ENCODE measurements around the gene MAPK7.

Gene MAPK7

DNA sequence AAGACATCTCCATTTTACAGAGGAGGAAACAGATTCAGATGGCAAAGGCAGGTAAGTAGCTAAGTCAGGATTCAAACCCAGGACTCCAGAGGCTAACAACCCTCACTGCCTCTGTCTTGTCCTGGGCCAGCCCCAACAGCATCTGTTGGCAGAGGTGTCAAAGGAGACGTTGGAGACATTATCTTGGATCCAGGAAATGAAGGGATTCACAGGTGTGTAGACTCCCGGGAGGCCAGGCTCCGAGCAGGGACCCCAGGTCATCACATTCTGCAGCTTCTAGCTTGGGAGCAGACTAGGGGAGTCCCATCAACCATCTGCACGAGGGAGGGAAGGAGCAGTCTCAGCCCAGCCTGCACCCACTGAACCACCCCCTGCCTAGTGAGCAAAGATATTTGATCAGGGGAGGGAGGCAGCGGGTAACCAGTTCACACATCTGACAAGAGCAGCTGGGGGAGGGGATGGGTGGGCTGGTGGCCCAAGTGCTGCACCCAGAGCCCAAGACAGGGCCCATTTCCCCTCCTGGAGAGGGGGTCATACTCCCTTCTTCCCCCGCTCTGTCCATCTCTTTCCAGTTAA, 14.8 kb upstream of the MAPK7 start:
- DNase-seq (ENCODE audit: low read depth): no peak

DNA sequence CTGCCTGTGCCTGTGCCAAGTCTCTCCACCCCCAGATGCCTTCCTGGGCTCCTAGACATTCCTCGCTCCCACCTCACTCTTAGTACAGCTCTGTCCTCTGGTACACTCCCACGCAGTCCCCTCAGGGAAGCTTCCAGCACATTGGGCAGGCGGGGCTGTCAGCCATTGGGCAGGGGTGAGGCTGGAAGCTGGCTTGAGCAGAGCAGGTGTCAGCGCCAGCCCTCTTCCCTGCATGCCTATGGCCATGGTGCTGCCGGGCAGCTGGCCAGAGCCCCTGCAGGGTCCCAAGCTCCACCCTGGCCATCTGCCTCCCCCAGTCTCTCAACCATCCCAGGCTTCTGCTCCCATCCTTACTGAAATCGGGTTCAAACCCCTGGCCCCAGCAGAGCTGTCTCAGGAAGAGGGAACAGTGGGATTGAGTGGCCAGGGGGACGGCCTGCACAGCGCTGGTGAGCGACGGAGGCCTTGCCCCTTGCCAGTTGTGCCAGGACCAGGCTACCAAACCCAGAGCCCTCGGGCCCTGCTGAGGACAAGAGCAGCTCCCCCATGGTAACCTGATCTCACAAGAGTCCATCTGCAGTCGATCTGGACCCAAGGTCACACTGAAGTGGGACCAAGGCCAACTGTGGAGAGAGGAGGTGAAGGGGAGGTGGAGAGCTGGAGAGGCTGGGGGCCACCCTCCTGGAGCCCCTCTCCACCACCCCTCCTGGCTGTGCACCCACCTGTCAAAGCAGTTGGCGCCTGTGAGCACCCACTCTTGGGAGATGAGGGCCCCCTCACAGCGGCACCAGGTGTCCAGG, 13.4 kb upstream of the MAPK7 start:
- no peak for DNase-seq (ENCODE audit: low read depth)

DNA sequence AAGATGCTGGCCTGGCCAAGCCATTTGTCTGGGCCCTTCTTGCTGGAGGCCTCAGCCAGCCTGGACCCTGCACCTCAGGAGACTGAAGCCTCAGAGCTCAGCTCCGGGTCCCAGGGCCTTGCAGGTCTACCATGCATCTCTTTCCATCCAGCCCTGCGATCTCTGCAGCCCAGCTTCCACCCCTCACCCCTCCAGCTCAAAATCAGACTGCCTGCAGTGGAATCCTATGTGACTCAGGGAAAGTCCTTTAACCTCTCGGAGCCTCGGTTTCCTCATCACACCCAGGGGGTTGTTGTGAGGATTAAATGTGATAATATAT, 12.8 kb upstream of the MAPK7 start:
- no peak for DNase-seq (ENCODE audit: low read depth)

DNA sequence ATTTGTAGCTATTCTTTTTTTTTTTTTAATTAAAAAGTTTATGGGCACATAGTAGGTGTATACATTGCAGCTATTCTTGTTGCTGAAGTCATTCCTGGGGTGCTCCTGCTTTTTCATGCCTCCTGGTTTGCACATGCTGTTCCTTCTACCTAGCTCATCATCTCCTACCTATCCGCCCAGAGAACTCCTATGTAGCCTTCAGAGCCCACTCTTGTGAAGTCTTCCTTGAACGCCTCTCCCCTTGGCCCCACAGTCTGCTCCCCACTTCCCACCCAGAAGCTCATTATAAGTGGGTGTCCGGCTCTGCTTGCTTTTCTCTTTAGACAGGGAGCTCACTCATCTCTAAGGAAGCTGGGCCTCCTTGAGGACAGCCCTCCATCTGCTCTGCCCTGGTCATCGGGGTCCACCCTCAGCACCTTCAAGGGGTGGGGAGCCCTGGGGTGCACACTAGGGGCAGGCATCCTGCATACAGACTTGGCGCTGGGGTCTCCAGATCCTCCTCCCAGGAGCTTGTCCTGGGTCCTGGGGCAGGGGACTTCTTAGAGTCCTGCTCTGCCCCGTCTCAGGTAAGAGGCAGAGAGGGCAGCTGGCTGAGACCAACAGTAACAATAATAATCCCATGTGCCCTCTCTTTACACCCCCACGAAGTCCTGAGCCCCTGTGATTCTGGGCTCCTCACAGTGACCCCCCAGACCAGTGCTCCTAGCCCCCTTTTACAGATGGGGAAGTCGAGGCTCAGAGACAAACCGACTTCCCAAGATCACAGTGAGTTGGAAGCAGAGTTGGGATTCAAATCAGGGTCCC, 12.3 kb upstream of the MAPK7 start:
- no peak for DNase-seq (ENCODE audit: low read depth)

DNA sequence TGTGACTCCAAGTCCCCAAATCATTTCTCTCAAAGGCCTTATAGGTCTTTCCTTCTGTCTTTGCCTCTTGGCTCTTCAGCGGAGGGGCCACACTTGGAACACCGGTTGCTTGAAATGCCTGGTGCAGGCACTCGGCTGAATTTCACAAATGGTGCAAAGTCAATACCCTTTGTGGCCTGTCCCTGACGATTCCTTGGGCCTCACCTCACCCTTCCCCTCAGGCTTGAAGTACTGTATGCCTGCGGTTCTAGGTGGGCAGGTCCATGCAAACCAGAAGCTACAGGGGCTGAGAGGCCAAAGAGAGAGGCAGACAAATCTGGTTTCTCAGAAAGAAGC, 11.7 kb upstream of the MAPK7 start:
- DNase-seq (ENCODE audit: low read depth): no peak

DNA sequence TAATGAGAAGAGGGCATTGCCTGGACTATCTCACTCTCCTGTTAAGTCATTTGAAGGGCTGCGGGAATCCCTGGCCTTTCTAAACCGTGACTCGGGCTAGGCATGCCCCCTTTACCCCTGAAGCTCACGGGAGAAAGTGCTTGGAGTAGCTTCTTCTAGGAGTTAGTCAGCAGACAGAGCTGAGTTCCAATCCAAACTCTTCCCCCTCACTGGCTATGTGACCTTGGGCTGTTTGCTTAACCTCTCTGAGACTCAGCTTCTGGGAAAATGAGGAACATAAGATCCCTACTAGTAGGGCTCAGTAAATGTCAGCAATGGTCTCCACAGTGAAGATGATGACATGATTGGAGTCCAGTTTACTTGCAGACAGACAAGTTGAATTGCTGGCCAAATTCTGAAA, 10.1 kb upstream of the MAPK7 start:
- DNase-seq (ENCODE audit: low read depth): no peak

DNA sequence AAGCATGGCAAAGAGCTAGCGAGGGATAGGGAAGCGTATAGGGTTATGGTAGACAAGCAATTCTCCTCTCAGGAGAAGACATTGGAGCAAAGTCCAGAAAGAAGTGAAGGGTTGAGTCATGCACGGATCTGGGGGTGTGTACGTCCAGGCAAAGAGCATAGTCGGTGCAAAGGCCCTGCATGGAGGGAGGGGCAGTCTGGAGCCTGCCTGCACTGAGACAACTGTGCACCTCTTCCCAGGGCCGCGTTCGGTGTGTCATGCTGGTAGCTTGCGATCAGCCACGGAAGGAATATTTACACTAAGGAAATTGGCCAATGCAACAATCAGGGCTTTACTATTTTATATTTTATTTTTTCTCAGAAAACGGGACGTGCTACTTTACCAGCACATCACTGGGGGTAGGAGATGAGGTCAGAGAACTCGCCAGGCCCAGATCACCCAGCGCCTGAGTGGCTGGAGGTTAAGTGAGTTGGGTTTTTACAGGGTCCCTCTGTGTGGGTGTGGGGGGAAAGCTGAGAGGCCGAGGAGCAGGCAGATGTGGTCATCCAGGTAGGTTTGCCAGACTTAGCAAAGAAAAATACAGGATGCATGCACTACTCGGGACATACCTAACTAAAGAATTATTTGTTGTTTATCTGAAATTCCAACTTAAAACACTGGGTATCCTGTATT, 9.1 kb upstream of the MAPK7 start:
- no peak for DNase-seq (ENCODE audit: low read depth)

DNA sequence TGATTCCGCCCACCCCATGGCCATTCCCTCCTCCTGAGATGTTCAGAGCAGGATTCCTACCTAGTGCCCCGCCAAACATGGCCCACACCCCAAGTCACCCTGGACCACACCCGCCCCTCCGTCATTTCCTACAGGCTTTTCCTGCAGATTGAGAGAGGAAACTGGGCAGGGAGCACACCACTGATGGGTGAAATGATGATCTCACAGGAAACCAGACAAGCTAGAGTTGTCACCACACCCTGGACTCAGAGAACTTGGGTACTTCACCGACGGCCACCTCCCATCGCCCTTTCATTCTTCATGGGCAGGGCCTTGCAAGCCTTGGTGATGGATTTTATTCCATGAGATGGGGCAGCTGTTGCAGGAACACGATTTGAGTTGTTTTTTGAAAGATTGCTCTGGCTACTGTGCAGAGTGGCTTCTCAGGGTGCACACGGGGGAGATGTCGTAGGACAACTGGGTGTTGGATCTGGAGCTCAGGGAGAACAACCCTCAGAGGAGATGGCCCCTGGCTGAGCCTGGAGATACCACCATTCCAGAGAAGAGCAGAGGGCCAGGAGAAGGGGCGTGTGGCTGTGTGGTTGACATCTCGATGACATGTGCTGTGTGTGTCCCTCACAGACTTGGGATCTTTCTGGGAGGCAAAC, 8.3 kb upstream of the MAPK7 start:
- DNase-seq (ENCODE audit: low read depth): no peak

DNA sequence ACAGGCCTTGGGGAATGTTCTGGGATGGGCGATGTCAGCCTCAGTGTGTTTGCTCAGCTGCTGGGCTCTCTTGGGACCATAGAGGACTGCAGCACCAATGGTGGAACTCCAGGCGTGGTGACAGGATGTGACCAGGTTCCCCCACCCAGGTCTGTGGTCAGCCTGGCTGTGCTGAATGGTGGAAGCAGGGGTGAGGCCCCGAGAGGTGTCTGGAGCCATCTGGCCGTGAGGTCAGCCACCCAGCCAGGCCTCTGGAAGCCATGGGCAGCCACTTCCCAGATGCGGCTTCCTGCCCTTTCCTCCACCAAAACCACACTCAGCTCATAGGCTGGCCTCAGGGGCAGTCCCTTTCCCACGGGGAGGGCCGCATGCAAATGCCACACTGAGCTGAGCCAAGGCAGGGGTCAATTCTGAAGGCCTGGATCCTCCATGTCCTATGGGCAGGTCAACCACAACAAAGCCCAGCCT, 7.8 kb upstream of the MAPK7 start:
- DNase-seq (ENCODE audit: low read depth): peak; percentile 74

DNA sequence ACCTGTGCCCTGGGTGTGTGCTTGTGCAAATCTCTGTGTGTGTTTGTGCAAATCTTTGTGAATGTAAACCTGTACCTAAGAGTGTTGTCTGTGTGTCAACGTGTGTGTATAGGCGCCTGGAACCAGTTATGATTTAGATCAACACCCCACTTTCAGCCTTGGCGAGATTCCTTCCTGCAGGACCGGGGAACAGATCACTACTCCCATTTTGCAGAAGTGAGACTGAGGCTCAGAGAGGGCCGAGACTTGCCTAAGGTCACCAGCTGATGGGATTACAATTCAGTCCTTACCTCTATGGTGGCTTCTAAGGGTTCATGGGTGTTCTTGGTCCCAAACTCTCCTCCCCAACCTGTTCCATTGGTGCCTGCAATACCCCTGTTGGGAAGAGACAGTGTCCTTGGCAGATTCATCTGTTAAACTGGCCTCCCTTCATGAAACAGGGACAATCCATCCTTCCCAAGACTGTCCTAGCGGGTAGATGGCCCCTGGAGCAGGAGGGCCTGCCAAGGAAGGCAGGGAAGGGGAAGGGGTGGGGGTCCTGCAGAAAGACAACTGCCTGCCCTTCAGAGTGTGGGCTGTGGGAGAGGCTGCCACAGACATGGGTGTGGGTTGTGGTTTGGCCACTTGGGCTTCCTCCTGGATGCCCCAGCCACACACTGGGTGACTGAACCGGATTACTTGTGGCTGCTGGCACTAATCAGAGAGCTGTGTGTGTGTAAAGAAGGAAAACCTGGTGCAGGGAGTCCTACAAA, 6.9 kb upstream of the MAPK7 start:
- DNase-seq (ENCODE audit: low read depth): peak; percentile 46

DNA sequence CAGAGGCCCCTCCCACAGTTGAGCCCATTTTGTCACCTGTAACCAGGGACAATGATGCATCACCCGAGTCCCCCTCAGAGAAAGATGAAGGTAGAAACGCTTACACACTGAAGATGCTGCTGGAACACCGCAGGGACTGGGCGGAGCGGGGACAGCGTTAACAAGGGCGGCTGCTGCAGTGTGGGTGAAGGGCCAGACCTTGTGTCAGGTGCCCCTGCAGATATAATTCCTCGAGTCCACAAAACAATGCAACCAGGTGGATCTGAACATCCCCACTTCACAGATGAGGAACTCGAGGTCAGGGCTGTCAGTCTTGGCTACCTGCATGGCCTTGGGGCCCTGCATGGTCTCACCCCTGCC, 6.3 kb upstream of the MAPK7 start:
- no peak for DNase-seq (ENCODE audit: low read depth)

DNA sequence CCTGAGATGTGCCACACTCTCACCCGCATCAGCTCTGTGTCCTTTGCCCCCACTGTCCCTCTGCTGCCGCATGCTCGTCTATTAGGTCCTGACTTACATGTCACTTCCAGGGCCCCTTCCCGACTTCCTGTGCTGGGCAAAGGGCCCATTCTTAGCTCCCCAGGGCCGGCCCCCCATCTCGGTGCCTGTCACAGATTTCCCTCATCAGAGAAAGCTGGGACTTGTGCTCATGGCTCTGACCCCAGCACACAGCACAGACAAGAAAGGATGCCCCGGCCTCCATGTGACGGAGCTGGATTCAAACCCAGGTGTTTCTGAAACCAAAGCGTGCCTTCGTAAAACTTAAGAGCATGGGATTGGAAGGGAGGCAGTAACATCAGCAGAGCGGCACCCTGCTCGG, 5.9 kb upstream of the MAPK7 start:
- no peak for DNase-seq (ENCODE audit: low read depth)

DNA sequence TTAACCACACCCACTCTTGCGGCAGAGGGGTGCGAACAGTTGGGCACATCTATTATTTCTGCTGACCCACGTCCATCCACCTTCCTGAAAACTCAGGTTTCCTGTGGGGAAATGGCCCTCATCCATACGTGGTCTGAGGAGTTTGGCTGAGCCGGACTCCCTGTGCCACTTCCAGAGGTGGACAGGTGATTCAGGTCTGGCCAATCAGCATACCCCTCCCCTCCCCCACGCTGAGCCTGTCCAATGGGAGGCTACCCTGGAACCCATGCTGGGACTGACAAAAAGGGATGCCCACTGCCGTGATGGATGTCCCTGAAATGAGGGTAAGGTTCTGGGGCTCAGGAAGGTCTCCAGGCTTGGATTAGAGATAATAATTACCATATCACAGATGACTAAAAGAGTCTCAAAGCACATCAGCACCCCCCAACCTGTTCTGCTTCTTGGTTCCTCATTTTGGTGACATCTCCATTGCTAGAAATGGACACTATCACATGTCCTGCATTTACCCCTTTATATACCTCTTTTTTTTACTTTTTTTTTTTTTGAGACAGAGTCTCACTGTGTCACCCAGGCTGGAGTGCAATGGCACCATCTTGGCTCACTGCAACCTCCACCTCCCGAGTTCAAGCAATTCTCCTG, 5.3 kb upstream of the MAPK7 start:
- no peak for DNase-seq (ENCODE audit: low read depth)

DNA sequence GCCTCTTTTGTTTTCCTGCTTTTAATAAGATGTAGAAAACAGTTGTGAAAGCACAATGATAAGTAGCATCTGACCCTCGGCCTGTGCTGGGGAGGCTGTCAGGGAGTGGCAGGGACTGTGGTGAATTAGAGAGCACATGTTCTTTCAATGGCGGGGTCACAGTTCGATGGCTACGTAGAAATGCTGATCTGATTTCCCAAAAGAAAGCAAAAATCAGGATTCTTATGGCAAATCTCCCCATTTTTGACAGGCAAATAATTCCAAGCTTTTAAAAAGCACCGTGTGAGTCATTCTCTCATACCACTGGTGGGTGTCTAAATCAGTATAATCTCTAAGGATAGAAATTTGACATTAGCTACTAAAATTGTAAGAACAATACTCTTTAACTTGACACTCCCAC, 4.2 kb upstream of the MAPK7 start:
- no peak for DNase-seq (ENCODE audit: low read depth)

DNA sequence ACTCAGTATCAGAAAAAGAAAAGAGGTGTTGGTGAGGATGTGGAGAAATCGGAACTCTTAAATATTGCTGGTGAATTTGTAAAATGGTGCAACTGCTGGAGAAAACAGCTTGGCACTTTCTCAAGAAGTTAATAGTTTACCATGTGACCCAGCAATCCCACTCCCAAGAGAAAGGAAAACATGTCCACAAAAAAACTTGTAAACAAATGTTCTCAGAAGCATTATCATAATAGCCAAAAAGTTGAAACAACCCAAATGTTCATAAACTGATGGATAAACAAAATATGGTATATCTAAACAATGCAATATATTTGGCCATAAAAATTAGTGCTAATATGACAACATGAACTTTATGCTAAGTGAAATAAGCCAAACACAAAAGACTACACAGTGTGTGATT, 2.6 kb upstream of the MAPK7 start:
- DNase-seq (ENCODE audit: low read depth): no peak

DNA sequence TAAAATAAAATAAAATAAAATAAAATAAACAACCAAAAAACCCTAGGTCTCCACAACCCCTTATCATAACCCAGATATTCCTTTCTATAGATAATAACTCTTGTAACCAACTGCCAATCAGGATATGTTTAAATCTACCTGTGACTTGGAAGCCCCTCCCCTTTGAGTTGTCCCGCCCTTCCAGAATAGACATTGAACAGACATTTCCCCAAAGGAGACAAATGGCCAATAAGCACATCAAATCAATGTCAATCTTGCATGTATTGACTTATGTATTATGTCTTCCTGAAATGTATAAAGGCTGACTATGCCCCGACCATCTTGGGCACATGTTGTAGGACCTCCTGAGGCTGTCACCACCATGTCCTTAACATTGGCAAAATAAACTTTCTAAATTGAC, 1.5 kb upstream of the MAPK7 start:
- DNase-seq (ENCODE audit: low read depth): no peak

DNA sequence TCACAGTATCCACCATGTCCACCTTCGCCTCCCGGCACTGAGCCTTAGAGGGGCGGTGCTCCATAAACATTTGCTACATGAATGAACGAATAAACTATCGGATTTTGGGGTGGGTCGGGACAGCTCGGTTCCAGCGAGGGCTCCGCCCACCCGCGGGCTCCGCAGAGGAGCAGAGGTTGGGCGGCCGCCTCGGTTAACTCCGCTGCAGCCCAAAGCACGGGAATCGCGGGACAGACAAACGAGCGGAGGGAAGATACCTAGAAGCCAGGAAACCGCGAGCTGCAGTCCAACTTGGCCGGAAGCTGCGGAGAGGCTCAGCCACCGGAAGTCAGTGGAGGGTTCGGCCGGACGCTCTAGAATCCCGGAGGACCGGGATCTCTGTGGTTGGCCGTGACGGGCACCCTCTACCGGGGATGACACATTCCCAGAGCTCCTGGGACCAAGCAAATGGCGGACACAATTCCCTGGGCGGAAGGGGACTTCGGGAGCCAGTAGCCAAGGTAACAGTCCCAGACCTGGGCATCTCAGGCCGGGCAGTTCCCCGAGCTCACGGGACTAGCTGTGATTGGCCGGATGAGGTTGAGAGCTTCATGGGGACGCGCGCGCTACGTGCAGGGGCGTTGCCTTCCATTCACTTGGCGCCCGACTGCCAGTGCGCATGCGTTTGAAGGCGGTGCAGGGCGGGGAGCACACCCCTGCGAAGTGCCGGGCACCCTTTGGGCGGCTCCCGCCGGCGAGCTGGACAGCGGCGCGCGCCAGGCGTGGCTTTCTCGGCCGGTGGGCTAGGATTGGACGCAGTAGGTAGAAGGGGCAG, 489 bp upstream of the MAPK7 start:
- DNase-seq (ENCODE audit: low read depth): peak; percentile 97

DNA sequence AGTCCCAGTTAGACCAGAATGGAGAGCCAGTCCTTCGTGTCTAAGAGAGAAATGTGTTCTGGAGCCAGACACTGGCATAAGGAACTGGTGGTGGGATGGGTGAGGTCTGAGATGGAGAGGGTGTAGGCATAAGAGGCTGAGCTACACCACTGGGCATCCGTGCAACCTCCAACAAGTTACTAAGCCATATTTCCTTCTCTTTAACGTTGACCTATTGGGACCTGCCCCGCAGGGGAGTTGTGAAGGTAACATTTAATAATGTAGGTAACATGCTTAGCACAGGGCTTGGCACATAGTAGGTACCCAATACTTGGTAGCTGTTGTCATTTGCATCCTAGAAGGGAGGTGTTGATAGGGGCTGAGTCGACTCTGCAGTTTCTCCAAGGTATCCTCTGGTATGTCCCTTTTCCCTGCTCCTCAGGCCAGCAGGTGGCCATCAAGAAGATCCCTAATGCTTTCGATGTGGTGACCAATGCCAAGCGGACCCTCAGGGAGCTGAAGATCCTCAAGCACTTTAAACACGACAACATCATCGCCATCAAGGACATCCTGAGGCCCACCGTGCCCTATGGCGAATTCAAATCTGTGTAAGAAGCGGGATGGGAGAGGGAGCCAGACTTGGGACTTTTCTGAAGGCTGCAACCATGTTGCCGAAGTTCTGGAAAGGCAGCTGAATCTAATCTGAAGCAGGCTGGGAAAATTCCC, 1.2 kb downstream of the MAPK7 start:
- no peak for DNase-seq (ENCODE audit: low read depth)

DNA sequence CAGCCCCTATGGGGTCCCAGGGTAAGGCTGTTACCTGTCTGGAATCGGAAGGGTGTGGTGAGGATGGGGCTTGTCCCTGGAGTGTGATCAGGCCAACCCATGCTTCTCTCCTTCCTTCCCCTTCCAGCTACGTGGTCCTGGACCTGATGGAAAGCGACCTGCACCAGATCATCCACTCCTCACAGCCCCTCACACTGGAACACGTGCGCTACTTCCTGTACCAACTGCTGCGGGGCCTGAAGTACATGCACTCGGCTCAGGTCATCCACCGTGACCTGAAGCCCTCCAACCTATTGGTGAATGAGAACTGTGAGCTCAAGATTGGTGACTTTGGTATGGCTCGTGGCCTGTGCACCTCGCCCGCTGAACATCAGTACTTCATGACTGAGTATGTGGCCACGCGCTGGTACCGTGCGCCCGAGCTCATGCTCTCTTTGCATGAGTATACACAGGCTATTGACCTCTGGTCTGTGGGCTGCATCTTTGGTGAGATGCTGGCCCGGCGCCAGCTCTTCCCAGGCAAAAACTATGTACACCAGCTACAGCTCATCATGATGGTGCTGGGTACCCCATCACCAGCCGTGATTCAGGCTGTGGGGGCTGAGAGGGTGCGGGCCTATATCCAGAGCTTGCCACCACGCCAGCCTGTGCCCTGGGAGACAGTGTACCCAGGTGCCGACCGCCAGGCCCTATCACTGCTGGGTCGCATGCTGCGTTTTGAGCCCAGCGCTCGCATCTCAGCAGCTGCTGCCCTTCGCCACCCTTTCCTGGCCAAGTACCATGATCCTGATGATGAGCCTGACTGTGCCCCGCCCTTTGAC, 2.4 kb downstream of the MAPK7 start:
- no peak for DNase-seq (ENCODE audit: low read depth)

Data from CMK (cell line).